Fibroblast of lung (primary cell): ENCODE measurements around the gene CMIP. TPM values are rescaled to one million over a fixed set of nuclear protein-coding genes. Genes with fewer than 3 reads are reported as not detected.

Experiments
- DNase-seq, 2 donors: peaks; one replicate each; pipeline versions ENCODE4 v3.0.0 to v3.0.0-alpha.2; 2010; ENCODE audit warnings: low read depth in 2 of 2
- H2AFZ ChIP-seq: 2 replicates; pipeline ENCODE4 v1.5.1; 2012; ENCODE audit warnings: low read length, control low read depth, inconsistent platforms
- H3K27ac ChIP-seq: 2 replicates; pipeline ENCODE4 v1.5.1; 2011; ENCODE audit warnings: low read length, control low read depth; ENCODE audit not compliant: insufficient read depth
- H3K27me3 ChIP-seq: 2 replicates; pipeline ENCODE4 v1.5.1; 2011; ENCODE audit warnings: mild to moderate bottlenecking, low read length; ENCODE audit not compliant: control insufficient read depth, insufficient read depth
- H3K36me3 ChIP-seq: 2 replicates; pipeline ENCODE4 v1.5.1; 2011; ENCODE audit warnings: low read length; ENCODE audit not compliant: control insufficient read depth, insufficient read depth
- H3K4me1 ChIP-seq: 2 replicates; pipeline ENCODE4 v1.5.1; 2011; ENCODE audit warnings: low read length; ENCODE audit not compliant: control insufficient read depth, insufficient read depth; ENCODE audit errors: extremely low read depth
- H3K4me2 ChIP-seq: 2 replicates; pipeline ENCODE4 v1.5.1; 2011; ENCODE audit warnings: low read length, control low read depth; ENCODE audit not compliant: insufficient read depth; ENCODE audit errors: extremely low read depth
- H3K4me3 ChIP-seq, 4 experiments: fragments of 200-600 bp in 1 of 4; sonication (generic) in 1 of 4; replicated peaks in 1 of 4; 2 replicates each; pipeline ENCODE4 v1.5.1; 2011 to 2016; ENCODE audit warnings: low read length in 4 of 4, low read depth in 3 of 4, mild to moderate bottlenecking in 3 of 4, control low read depth in 2 of 4, inconsistent platforms in 1 of 4, mixed read lengths in 1 of 4; ENCODE audit not compliant: insufficient read depth in 1 of 4; ENCODE audit errors: control extremely low read depth in 1 of 4
- H3K79me2 ChIP-seq: 2 replicates; pipeline ENCODE4 v1.5.1; 2012; ENCODE audit warnings: mild to moderate bottlenecking, low read length, inconsistent platforms; ENCODE audit not compliant: control insufficient read depth, insufficient read depth
- H3K9ac ChIP-seq: 2 replicates; pipeline ENCODE4 v1.5.1; 2011; ENCODE audit warnings: mild to moderate bottlenecking, low read length, control low read depth; ENCODE audit not compliant: insufficient read depth
- H3K9me3 ChIP-seq: 2 replicates; pipeline ENCODE4 v1.5.1; 2012; ENCODE audit warnings: low read depth, low read length; ENCODE audit not compliant: control insufficient read depth, insufficient read depth
- H4K20me1 ChIP-seq: 2 replicates; pipeline ENCODE4 v1.5.1; 2011; ENCODE audit warnings: low read length; ENCODE audit not compliant: control insufficient read depth, insufficient read depth; ENCODE audit errors: extremely low read depth
- CTCF ChIP-seq, 2 donors: IDR thresholded peaks in 1 of 2; conservative IDR thresholded peaks in 1 of 2; 1 replicate in 1 of 2; 2 replicates in 1 of 2; pipeline ENCODE4 v1.5.1; 2011 to 2012; ENCODE audit warnings: low read length in 2 of 2, control low read depth in 1 of 2, inconsistent platforms in 1 of 2, low read depth in 1 of 2, mild to moderate bottlenecking in 1 of 2
- EZH2 ChIP-seq: IDR thresholded peaks from 2 replicates; pipeline ENCODE4 v1.5.1; 2012; ENCODE audit warnings: low read length, control low read depth, mild to moderate bottlenecking; ENCODE audit errors: missing control alignments
- polyA plus RNA-seq, 2 donors: library from polyadenylated mRNA; depleted of rRNA in 1 of 2; stranded (reverse) in 1 of 2; unstranded in 1 of 2; fragments of >200 nt; gene quantifications; 2 replicates each; pipeline ENCODE4 v1.2.1, GENCODE V29; 2011 to 2012; ENCODE audit warnings: missing spikeins in 1 of 2
- total RNA-seq: library from RNA; depleted of rRNA; stranded (reverse); fragments of >200 nt; gene quantifications from 2 replicates; pipeline ENCODE4 v1.2.1, GENCODE V29; 2014

CMIP gene
- total and polyA plus RNA-seq, 2 donors (not counting 1 experiment from before 2014, with no cell fraction given) = 1.9 to 5.1 TPM

DNA sequence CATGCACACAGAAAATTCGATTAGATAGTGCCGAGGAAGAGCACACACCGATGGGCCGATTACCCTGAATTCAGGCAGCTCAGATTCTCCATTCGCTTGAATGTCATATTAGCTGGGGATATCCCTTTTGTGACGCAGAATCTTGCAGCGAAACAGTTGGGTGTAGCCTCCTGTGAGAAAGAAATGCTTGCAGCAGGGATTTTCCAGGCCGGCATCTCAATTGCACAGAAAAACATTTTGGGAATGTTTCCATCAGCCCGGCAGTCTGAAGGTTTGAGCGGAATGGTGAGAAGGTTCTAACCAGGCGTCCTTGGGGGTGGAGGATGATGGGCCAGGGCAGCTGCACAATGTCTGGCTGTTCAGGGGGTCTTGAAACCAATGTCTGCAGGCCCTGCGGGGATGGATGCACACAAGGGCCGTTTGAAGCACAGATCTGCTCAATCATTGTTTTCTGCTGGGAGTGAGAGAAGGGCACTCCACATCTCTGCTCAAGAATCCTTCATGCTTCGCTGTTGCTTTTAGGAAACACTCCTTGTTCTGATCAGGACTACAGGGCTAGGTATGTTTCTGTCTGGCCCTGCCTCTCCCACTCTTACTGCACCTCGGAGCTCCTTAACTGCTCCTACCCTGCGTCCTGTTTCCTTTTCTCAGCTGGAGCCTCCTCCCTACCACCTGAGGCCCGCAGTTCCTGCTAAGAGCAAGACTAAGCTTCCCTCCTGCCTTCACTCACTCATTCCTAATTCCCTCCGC, 94.6 kb downstream of the CMIP start:
- no peak overlapping the region for H3K9ac ChIP-seq
- no peaks in the 10 kb centered on the region for H4K20me1 ChIP-seq
- no peaks in the 10 kb centered on the region for H3K9me3 ChIP-seq
- TF ChIP-seq EZH2 (no peak), CTCF (conservative IDR thresholded peaks at IDR 0.05 in 1 of 2, IDR thresholded peaks at IDR 0.05 in 1 of 2; ENCODE audit: low read depth in 1 of 2, low read length in 2 of 2) (no peak)
- H3K27me3 ChIP-seq = no peaks in the 10 kb centered on the region
- no peak overlapping the region for H3K4me3 ChIP-seq
- no peaks in the 10 kb centered on the region for H3K36me3 ChIP-seq
- no peak overlapping the region for H3K4me2 ChIP-seq
- H3K4me1 ChIP-seq = peaks cover 14% of the 10 kb centered on the region
- H2AFZ ChIP-seq = no peak overlapping the region
- H3K79me2 ChIP-seq = no peaks in the 10 kb centered on the region
- no peak for DNase-seq
- no peak overlapping the region for H3K27ac ChIP-seq

DNA sequence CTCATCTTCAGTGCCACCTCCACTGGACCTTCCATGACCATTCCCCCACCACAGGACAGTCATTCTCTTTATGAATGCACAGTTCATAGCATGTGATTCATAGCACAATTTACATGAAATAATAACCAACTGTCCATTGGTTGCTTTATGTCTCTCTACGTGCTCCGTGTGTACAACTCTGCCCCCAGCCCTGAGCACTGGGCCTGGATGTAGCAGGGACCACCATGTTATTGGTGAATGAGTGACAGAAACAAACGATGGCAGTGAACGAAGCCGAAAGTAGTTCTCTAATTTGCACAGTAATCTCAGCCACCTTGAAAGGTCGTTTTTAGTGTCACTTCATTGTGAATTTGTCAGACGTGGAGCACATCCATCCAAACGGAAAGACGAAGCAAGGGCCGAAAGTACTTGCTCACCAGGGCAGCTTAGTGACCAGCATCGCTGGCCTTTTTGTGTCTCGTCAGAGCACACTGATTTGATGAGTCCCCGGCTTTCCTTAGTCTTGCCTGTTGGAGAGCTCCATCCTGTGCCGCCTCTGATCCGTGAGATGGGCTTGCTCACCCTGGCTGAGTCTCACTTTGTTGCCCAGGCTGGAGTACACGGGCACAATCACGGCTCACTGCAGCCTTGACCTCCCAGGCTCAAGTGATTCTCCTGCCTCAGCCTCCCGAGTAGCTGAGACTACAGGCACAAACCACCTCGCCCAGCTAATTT, 95.3 kb downstream of the CMIP start:
- Histone ChIP-seq H3K27me3 (no peaks in the 10 kb centered on the region), H3K4me3 (no peak overlapping the region), H3K9me3 (no peaks in the 10 kb centered on the region), H3K4me1 (peaks cover 14% of the 10 kb centered on the region), H3K36me3 (no peaks in the 10 kb centered on the region), H3K4me2 (no peak overlapping the region), H3K79me2 (no peaks in the 10 kb centered on the region), H2AFZ (no peak overlapping the region), H3K9ac (no peak overlapping the region), H4K20me1 (no peaks in the 10 kb centered on the region), H3K27ac (no peak overlapping the region)
- TF ChIP-seq EZH2 (no peak), CTCF (conservative IDR thresholded peaks at IDR 0.05 in 1 of 2, IDR thresholded peaks at IDR 0.05 in 1 of 2; ENCODE audit: low read depth in 1 of 2, low read length in 2 of 2) (no peak)
- DNase-seq = no peak

DNA sequence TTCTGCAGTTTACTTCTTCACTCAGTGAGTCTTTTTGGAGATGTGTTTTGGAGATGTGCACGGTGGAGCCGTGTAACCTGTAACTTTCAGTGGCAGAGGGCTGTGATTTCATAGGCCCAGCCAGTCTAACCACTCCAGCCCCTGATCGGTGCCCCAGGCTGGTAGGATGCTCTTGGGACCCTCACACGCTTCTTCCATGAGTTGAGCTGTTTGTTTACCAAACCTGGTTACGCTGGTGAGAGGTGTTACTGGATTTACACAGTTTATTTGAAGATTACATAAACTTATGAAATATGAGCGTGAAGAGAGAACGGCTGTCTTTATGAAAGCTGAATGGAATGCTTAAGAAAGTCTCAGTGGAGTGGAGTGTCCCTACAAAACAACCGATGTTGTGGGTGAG, 96.7 kb downstream of the CMIP start:
- no peak overlapping the region for H3K27ac ChIP-seq
- H3K36me3 ChIP-seq = no peaks in the 10 kb centered on the region
- TF ChIP-seq EZH2 (no peak), CTCF (conservative IDR thresholded peaks at IDR 0.05 in 1 of 2, IDR thresholded peaks at IDR 0.05 in 1 of 2; ENCODE audit: low read depth in 1 of 2, low read length in 2 of 2) (no peak)
- no peak for DNase-seq
- H3K4me2 ChIP-seq = no peak overlapping the region
- H2AFZ ChIP-seq = no peak overlapping the region
- H4K20me1 ChIP-seq = no peaks in the 10 kb centered on the region
- no peak overlapping the region for H3K4me3 ChIP-seq
- no peaks in the 10 kb centered on the region for H3K79me2 ChIP-seq
- H3K9ac ChIP-seq = no peak overlapping the region
- no peaks in the 10 kb centered on the region for H3K27me3 ChIP-seq
- no peaks in the 10 kb centered on the region for H3K9me3 ChIP-seq
- H3K4me1 ChIP-seq = peaks cover 14% of the 10 kb centered on the region
